Measurements from ENCODE around the gene TWIST2.

TWIST2 gene

GRCh38 chr2:238856713-238857567, 9.1 kb downstream of the TWIST2 start:
- DNase-seq (ENCODE audit: low spot score): no peak

- DNase-seq (ENCODE audit: low spot score): no peak
Observed at GRCh38 chr2:238857959-238858358, 10.1 kb downstream of the TWIST2 start.

- no peak for DNase-seq (ENCODE audit: low spot score)
Observed at GRCh38 chr2:238859636-238860347, 11.9 kb downstream of the TWIST2 start.

- DNase-seq (ENCODE audit: low spot score): no peak
Observed at GRCh38 chr2:238861013-238861730, 13.3 kb downstream of the TWIST2 start.

- no peak for DNase-seq (ENCODE audit: low spot score)
Observed at GRCh38 chr2:238861766-238862315, 14.0 kb downstream of the TWIST2 start.

- no peak for DNase-seq (ENCODE audit: low spot score)
Observed at GRCh38 chr2:238862701-238863100, 14.8 kb downstream of the TWIST2 start.

GRCh38 chr2:238863231-238863630, 15.3 kb downstream of the TWIST2 start:
- DNase-seq (ENCODE audit: low spot score): no peak

GRCh38 chr2:238863749-238864206, 15.9 kb downstream of the TWIST2 start:
- DNase-seq (ENCODE audit: low spot score): no peak

GRCh38 chr2:238864207-238865014, 16.5 kb downstream of the TWIST2 start:
- peak; percentile 94 for DNase-seq (ENCODE audit: low spot score)

- DNase-seq (ENCODE audit: low spot score): no peak
Observed at GRCh38 chr2:238865015-238865719, 17.3 kb downstream of the TWIST2 start.

- no peak for DNase-seq (ENCODE audit: low spot score)
Observed at GRCh38 chr2:238865744-238866355, 18.0 kb downstream of the TWIST2 start.

- DNase-seq (ENCODE audit: low spot score): no peak
Observed at GRCh38 chr2:238866656-238867277, 18.9 kb downstream of the TWIST2 start.

GRCh38 chr2:238868067-238868524, 20.2 kb downstream of the TWIST2 start:
- DNase-seq (ENCODE audit: low spot score): no peak

GRCh38 chr2:238868616-238869292, 20.9 kb downstream of the TWIST2 start:
- DNase-seq (ENCODE audit: low spot score): no peak

- no peak for DNase-seq (ENCODE audit: low spot score)
Observed at GRCh38 chr2:238869293-238870124, 21.6 kb downstream of the TWIST2 start.

GRCh38 chr2:238870261-238870660, 22.4 kb downstream of the TWIST2 start:
- no peak for DNase-seq (ENCODE audit: low spot score)

GRCh38 chr2:238872026-238872425, 24.1 kb downstream of the TWIST2 start:
- DNase-seq (ENCODE audit: low spot score): no peak

Measured in LoVo (cell line).